Colon (tissue), 2 donors: ENCODE measurements around the gene TLCD5.

Experiments used
- FAIRE-seq: peaks from 2 replicates; lab custom pipeline; 2012; peaks lifted over from hg19 to GRCh38; lab: Jason Lieb, UNC
- donor health status: control.
- donor health status: control.

Gene TLCD5

DNA sequence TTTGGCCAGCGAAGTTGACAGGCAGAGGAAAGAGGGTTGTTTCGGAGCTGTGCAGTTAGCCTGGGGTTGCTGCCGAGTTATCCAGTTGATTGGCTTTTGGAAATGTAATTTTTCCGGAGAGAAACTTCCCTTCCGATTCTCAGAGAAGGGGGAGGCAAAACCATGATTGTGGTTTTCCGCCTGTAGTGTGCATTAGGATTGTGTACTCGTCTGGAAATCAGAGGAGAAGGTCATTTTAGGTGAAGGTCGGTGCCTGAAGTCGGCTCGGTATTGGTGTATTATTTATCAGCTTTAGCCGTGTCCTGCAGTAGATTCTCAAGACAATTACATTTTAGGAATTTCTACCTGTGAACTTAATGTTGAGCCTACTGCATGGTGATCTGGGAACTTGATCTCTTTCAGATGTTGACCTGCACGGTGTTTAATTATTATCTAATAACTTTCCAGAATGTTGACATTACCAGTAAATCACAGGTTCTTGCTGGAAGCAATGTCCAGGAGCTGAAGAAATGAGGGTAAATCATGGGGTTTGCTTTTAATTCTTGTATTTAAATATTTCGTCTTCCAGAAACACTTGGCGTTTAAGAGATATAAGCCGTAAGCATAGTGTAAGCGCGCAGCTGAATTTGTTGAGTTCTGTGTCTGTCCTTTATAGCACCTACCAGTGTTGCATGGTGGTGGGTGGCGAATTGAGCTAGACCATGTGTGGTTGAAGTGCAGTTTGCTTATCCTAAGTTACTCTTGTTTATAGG lies 12.4 kb downstream of the TLCD5 start:
- no peak for FAIRE-seq

DNA sequence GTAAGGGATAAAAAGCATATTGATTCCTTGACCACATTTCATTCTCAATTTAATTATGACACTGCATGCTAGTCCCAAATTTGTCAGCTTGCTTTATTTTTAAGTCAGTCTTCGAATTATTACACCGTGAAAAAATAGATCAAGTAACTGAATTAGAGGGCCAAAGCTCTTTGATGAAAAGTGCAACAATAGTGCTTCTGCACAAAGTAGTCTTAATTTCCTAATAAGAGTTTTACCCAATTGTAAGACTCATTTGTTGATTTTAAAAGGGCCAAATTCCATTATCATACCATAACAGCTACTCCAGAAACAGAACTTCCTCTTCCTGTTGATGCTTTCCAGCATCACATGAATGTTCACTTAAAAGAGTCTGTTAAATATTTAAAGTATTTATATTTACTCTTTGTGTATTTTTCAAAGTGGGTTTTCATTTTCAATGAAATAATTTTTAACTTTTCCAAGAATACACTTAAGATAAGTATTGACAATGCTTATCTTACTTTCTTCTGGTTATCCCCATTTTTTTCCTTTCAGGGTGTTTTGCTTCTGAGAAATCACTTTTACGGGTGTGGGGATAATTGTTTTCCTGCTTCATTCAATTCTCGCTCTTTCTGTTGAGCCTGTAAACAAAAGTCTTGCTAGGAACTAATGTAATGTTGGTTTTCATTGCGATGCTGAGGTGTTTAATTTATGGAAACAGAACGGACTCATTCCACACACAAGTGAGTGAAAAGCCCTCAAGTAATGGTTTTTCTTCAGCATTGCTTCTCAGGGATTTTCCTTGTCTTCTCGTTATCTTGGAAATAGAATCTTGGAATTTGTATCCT lies 13.2 kb downstream of the TLCD5 start:
- FAIRE-seq: no peak

DNA sequence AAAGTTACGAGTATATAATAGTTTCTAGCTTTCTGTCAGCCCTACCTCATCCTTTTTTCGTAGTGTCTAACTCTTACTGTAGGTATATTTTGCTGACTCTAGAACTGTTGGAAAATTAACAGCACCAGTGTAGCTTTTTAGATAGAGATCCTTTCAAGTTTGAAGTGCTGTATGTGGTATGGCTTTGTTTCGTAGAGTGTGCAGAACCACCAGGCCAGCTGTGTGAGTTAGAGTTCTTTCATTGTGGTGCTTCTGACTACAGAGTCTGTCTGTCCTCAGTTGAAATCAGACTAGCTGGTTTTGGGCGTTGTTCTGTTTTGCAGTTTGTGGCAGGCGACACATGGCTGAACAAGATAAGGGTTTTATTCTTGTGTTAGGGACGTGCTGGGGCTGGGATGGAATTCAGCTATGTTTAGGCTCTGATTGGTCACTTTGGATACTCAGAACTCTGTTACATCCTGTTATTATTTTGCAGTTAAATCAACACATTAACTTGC lies 14.3 kb downstream of the TLCD5 start:
- no peak for FAIRE-seq

DNA sequence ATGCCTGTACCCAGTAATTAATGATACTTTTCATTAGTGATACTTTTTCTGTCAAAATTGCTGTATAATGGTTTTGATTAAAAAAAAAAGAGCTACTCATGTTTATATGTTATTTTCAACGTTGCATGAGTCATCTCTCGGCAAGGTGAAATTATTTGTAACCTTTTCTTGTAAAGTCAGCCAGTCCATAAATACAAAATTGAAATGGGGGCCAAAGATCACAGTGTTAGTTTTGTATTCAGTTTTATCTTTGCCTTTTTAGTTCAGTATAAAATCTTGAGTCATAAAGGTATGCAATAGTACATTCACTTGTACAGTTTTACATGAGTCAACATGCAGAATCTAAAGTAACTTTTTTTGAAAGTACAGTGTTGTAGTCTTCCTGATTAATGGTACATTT lies 15.4 kb downstream of the TLCD5 start:
- FAIRE-seq: peak; percentile 51

DNA sequence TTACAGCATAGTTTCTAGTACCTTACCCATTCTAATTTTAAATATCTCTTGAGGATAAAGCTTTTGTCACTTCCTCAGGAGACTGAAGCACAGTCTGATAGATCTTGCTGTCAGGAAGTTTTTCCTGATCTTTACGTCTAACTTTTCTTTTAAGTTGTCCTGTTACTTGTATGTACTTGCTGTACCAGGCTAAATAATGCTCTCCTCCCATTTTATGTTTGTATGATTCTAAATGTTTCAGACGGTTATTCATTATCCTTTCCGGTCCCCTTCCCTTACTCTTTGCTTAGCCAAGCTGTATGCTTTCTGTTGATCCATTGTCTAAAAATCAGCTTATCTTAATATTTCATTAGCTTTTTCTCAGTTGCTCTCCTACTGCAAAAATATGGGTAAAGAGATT lies 17.1 kb downstream of the TLCD5 start:
- FAIRE-seq: no peak

DNA sequence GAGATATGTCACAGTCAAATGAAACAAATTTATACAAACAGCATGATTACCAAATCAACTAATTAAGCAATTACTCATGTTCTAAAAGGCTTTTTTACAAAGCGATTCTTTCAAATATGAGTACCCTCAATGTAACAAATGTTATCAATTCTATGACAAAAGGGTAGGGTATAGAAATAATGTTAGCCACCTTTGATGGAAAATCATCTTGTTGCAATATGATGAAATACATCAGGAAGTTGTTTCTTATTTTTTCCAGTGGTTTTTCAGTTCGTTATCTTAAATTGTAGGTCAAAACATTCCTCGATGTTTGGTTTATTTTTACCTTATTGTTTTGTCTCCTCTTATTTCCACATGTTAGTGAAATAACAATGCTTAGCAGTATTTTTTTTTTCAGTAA lies 17.6 kb downstream of the TLCD5 start:
- no peak for FAIRE-seq

DNA sequence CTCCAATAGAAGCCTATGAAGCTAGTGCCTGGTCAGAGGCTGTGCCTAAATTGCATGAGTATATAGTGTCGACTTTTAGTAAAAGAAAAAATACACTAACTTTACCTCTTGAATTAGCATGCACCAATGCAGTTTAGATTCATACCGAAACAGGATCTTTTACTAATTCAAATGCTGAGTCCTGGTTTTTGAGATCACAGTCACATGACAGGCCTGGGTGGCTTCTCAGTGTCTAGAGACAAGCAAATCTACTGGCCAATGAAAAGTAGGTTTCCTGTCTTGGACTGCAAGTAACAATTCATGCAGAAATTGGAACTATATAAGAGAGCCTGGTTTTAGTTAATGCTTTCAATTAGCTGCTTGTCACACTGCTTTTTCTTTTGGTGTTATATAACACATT lies 18.3 kb downstream of the TLCD5 start:
- FAIRE-seq: no peak

DNA sequence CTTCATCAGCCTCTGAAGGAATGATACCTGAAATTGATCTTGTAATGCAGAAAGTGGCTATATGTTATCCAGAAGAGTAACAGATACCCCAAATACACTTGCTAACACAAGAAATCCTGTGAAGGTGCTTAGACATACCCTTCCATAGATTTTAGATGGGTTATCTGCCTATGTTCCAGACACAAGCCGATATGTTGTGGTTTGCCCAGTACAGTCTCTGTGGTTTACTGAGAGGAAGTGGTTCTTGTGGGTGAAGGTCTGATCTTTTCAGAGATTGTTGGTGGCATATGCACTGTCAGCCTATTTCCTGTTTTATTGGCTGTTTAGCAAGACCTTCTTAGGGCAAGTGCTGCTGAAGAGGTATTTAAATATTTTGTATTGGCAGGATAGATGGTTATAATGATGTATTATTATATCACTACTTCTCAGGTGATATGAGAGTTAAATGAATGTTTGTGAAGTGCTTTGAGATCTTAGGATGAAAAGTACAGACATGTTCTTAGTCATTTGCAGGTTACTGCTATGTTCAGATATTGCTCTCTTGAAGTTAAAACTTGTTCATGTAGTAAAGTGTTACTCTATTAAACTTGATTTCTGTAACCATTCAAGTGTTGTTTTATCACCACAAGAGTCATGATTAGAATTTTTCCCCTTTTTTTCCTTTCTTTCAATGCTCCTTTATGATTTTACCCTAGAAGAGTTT lies 19.4 kb downstream of the TLCD5 start:
- FAIRE-seq: no peak

DNA sequence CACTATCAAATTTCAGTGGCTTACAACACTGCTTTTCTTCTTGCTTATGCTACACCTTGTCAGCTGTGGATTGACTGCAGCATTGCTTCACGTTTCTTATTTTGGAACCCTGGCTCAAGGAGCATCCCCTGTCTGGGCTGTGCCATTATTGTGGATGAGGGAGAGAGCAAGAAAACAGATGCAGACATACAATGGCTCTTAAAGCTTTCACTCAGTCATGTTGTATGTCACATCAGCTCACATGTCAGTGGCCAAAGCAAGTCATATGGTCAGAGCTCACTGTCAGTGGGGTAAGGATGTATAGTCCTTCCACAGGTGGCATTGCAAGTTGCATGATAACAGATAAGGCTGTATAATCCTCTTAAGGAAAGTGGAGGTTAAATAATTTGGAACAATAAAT lies 21.1 kb downstream of the TLCD5 start:
- no peak for FAIRE-seq

DNA sequence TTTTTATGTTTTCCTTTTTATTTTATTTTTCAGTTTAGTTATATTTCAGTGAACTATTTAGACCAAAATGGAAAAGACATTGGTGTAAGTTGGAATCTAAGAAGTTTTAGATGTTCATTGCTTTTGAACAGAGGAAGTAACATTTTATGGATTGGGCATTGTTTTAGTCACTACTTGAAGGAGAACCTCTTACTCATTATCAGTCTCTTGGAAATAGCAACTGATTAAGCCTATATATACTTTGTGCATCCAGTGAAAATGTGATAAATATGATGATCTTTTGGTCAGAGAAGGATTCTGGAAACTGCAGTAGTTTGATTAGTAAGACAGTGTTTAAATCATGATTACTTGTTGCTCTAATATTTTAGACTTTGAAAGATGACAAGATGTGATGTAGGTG lies 25.5 kb downstream of the TLCD5 start:
- FAIRE-seq: no peak

DNA sequence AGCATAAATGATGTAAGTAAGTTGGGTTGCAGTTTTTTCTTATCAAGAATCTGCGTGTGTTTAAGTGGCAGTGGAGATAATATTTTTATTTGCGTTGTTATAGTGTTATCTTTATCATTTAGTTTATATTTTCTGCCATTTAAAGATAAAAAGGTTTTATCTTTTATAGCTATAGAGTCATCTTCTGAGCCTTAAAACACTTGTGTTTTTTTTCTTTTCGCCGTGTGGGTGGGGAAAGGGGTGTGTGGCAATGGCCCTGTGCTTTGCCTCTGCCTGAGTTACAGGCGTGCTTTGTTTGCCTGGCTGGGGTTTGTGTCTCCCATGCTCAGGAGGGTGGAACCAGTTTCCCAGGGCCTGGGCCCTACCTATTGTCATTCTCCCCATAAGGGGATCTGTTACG lies 27.3 kb downstream of the TLCD5 start:
- no peak for FAIRE-seq

DNA sequence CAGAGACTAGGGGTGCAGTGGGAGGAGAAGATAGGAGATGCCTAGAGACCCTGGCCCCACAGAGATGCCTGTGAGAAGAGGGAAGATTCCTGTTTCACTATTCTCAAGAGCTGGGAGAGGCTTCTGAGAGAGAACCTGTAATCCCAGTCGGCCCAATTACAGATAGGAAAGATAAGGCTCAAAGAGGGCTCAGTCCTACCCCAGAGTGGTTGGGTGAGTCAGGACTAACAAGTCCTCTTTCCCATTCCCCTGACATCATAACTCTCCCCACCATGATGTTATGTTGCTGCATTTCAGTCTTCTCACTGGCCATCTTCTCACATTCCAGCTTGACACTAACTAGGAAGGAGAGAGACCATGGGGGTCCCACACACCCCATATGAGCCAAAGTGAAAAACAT lies 29.0 kb downstream of the TLCD5 start:
- FAIRE-seq: no peak

DNA sequence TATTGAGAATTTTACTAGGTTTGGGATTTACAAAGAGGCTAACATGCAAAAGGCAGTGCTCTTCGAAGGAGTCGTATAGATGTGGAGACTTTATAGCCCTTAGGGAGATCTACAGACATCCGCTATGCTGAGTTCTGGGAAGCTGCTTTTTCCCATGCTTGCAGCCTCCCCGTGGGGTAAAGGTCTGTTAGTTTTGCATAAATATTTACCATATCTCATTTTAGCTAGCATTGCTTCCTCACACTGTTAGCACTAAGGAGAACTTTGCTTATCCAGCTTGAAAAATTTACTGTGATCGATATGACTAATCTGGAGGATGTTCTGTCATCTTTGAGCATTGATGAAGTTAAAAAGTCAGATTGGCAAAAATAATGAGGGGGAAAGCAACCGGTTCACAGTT lies 29.7 kb downstream of the TLCD5 start:
- FAIRE-seq: no peak

DNA sequence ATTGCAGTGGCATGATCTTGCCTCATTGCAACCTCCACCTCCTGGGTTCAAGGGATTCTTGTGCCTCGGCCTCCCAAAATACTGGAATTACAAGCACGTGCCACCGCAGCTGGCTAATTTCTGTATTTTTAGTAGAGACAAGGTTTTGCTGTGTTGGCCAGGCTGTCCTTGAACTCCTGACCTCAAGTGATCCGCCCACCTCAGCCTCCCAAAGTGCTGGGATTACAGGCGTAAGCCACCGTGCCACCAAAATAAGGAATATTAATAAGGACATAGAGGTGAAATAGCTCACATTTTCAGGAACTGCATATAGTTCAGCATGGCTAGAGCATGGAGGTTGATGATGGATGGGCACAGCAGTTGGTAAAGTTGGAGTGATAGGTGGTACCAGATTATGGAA lies 32.5 kb downstream of the TLCD5 start:
- no peak for FAIRE-seq

DNA sequence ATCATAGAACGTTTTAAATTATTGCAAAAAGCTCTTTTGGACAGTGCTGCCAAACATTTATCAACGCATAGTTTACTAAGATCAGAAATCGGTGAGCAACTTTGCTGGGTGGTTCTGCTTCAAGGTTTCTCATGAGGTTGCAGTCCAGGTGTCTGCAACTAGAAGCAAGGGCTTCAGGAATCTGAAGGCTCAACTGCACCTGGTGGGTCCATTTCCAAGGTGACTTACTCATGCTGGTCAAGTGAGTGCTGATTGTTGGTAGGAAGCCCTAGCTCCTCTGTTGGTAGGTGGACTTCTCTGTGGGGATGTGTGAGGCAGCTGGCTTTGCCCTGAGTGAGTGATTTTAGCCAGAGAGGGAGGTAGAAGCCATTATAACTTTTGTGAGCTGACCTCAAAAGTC lies 33.6 kb downstream of the TLCD5 start:
- no peak for FAIRE-seq

DNA sequence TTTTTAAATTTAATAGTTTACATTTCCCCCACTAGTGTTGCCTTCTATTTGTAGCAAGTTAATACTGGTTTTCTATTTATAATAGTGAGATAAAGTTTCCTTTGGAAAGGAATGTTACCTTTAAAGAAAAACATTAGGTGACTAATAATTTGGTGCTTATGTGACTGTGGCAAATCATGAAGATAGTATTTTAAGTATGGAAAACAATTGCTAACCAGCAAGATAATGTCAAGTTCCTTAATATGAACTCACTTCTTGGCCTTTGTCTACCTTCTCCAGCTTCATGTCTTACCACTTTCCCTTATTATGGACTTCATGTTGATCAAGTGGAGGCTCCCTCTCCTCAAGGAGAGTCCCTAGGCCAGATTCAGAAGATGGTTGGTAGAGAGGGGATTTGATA lies 38.3 kb downstream of the TLCD5 start:
- FAIRE-seq: no peak

DNA sequence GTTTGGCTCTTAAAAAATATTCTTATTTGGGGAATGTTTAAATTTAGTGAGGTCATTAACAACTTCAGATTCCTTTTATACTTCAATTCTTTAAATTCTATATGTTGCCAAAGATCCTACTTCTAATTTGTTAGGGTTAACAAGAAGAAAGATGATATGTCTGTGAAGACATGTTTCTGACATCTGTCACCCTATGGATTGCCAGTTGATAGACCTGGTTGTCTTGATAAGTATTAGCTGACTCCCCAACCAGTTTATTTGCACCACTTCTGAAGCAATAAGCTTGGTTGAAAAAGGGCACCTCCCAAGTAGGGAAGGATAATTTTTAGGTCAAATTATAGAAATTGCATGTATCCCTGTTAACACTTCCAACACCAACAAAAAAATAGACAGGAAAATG lies 40.4 kb downstream of the TLCD5 start:
- no peak for FAIRE-seq

DNA sequence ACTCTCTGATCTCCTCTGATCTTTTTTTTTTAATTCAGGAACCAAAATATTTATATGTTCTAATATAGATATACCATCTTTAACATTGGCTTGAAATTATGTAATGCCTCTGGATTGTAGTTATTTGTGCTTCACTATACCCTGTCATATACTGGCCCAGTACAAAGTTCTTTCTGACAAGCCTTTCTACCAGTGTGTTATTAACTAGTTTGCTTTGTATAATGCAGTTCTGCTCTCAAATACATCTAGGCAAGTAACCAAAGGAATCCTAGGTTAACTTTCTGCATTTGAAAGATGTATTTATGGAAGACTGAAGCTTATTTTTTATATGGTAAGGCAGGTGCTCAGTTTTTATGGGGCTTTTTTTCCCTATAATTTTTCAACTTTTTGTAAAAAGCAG lies 47.2 kb downstream of the TLCD5 start:
- no peak for FAIRE-seq

DNA sequence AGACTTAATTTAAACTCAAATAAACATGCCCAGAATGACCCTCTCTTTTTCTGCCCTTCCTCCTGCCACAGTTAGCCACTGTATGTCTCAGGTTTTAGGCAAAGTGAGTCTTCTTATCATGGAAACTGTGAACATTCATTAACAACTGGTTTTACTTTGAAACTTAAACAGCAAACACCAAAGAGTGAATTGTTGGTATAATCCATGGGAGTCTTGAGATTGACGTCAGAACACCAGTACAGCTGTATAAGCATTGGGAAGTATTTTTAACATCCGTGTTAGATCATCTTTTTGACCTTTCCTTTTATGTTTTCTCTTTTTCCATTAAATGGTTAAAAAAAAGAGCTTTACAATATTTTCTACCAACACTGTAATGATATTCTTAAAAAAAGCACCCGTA lies 50.0 kb downstream of the TLCD5 start:
- no peak for FAIRE-seq

DNA sequence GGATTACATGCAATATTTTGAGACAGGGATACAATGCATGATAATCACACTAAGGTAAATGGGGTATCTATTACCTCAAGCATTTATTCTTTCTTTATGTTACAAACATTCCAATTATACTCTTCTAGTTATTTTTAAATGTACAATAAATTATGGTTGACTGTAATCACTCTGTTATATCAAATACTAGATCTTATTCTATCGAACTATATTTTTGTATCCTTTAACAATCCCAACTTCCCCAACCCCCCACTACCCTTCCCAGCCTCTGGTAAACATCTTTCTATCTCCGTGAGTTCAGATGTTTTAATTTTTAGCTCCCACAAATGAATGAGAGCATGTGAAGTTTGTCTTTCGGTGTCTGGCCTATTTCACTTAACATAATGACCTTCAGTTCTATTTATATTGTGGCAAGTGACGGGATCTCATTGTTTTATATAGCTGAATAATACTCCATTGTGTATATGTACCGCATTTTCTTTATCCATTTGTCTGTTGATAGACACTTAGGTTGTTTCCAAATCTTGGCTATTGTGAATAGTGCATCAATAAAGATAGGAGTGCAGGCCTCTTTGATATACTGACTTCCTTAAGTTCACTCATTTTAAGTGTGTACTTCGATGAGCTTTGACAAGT lies 51.6 kb downstream of the TLCD5 start:
- FAIRE-seq: peak; percentile 57

DNA sequence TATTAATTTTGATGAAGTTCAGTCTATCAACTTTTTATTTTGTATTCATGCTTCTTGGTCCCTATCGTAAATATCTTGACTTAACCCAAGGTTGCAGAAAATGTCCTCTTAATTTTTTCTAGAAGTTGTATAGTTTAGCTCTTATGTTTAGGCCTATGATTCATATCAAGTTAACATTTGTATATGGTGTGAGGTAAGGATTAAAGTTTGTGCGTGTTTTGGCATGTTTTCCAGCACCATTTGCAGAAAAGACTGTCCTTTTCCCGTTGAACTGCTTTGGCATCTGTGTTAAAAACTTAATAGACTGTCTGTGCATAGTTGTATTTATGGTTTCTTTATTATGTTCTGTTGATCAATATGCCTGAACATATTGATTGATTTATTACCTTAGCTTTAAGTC lies 53.4 kb downstream of the TLCD5 start:
- FAIRE-seq: no peak

DNA sequence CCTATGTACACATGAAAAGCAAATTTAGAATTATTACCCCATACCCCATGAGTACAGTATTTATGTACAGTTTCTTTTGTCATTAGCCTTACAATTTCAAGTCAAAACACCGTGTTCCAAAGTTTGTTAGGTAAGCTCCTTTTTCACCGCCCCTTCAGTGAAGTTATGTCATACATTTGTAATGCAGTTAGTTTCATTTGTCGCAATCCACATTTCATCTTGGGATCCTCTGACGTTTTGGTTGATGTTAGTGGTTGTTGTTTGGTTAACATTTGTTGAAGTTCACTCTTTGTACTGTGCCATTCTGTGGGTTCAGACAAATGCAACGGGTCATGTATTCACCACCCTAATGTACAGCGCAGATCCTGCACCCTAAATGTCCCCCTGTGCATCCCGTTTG lies 56.3 kb downstream of the TLCD5 start:
- FAIRE-seq: no peak
